GM19328 (cell line): ENCODE data around the gene DAAM2.

Experiments used
- ATAC-seq: cut with Tn5 transposase; IDR thresholded peaks from one replicate; pipeline ENCODE4 v1.9.1; 2021; ENCODE audit warnings: mild to moderate bottlenecking, moderate library complexity; ENCODE audit not compliant: unreplicated experiment

The DAAM2 gene

GRCh38 chr6:39843305-39844020 is 51.3 kb downstream of the DAAM2 start:
- ATAC-seq, result no peak

GRCh38 chr6:39844866-39845265 is 52.7 kb downstream of the DAAM2 start:
- no peak for ATAC-seq

DNA sequence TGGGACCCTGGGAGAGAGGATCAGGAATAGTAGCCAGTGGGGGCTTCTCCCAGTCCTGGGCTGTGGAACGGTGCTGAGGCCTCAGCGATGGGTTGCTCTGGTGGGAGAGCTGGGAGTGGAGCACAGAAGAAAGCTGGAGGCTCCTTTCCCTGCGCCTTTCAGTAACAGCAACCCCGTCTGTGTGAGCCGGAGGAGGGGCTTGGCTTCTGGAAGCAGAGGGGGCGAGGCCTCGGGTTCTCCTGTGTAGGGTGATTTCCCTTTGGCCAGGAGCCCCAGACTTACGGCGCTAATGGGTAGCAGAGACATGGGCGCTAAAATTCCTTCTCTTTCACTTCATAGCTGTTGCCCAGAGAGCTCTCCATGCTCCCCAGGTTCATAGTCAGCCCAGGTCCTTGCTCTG is 55.0 kb downstream of the DAAM2 start:
- ATAC-seq, result no peak

DNA sequence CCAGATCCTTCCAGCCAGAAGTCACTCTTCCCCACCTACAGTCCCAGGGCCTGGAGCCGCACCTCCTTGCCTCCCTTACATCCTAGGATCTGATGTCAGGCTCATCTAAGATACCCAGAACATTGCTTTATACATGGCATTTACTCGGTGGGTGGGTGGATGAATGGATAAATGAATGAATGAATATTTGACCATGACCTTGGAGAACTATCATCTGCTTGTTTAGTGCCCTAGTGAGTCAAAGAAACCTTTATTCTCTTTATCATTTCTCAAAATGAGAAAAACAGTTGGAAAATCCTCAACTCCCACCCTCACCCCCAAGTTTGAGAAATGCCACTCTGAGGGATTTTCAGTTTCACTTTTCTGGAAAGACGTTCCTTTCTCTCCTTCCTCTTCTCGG is 56.0 kb downstream of the DAAM2 start:
- ATAC-seq, result no peak

GRCh38 chr6:39849228-39849627 is 57.1 kb downstream of the DAAM2 start:
- ATAC-seq, result no peak

DNA sequence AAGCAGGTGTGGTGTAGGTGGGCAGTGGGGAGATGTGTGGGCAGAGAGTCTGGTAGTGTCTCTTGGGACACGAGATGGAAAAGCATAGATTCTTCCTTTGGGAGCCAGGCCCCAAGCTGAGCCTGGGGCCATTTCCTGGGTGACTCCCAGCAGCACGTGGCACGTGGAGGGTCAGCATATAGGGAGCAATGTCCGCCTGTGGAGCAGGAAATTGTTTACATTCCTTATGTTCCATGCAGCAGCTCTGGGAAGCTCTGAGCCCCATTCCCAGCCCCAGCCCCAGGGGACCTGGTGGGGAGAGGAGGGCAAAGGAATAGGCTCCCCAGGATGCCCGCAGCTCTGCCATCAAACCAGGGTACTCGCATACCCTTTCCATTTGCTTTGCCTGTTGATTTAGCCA is 57.6 kb downstream of the DAAM2 start:
- ATAC-seq, result no peak

DNA sequence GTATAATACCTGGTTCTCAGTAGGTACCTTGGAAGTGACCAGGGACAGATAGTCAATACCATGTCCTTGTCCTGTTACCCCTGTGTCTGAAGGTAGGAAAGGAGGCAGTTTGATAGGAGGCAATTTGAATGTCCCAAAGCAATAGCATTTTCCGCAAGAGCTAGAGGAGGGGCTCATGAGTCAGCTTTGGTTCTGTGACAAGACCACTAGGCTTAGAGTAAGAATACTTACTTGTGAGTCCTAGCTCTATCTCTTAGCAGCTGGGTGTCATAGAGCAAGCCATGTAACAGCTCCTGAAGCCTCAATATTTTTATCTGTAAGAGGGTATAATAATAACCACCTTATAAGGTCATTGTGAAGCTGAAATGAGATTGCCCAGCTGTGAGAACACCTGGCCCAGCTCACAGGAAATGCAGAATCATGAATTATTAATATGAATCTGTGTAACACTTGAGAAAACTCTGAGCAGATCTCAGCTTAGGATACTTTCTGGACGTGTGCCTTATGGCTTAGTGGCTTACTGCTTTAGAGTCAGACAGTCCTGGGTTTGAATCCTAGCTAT is 58.6 kb downstream of the DAAM2 start:
- no peak for ATAC-seq

DNA sequence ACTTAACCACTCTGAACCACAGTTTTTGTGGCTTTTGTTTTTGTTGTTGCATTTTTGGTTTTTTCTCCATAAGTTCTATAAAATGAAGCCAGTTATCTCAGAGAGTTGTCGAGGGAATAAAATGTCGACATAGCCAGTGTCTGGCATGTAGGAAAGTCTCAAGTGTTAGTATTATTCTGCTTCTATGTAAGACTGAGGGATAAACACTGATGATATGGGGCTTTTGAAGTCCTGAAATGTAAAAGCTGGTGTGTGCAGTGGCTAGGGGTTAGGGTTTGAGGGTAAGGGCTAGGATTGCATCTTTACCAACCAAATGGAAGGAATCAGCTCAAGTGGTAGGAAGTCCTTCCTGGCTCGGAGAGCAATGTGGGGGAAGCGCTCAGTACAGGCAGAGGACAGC is 59.2 kb downstream of the DAAM2 start:
- no peak for ATAC-seq

DNA sequence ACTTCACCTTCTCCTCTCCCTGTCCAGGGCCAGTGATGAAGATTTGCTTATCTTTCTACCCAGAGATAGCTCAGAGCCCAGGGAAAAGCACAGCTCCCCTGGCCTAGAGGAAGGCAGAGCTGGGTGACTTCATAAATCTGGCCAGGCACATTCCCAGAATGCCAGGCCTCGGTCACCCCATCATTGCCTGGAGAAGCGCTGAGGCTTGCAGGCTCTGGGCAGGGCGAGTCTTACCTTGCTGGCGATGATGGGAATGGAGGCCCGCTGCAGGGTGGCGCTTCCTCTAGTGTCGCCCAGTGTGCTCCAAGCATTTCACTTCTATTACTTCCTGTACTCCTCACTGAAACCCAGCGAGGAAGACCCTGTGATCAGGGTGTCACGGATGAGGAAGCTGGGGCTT is 60.1 kb downstream of the DAAM2 start:
- ATAC-seq, result no peak

DNA sequence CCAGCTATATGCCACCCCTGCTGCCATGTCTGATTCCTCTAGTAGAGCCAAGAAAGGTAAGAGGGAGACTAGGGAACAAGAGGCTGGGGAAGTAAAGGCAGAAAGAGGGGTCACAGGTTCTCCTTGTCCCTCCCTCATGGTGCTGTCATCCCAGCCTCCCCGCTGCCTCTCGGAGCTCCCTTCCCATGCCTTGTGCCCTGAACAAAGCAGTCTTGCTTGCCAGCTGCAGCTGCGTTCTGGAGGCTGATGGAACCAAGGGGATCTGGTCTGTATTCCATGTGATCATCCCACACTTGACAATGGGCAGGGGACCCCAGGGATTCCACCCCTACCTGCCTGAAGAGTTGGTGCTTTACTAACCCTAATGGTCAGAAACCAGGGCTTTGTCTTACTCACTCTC is 61.4 kb downstream of the DAAM2 start:
- ATAC-seq, result no peak

DNA sequence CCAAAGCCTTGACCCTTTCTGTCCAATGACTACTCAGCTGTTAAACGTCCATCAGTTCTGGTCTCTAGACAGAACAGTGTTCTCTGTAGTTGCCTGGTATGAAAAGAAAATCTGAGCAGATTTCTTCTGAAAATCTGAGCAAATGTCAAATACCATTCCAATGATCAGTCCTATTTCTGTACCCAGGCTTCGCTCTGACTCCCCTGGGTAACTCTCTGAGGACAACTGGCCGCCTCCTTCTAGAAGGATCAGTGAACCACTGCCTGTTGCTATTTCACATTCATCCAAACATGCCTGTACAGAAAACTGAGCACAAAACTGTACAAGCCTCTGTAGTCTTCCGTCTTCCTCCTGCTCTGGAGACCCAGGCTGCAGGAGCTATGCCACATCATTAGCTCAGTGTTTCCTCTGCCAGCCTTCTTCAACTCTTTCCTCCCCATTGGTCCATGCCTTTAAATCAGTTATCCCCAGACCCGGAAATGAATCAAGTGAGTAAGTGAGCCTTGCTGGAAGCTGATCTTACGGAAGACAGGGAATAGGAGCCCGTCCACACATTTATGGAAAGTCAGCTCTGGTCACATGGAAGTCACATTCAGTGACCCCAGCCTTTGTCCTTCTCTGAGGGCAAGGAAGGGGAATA is 63.3 kb downstream of the DAAM2 start:
- no peak for ATAC-seq

- ATAC-seq, result no peak
Measured at GRCh38 chr6:39859025-39859424, 66.8 kb downstream of the DAAM2 start.

GRCh38 chr6:39861663-39862062 is 69.5 kb downstream of the DAAM2 start:
- ATAC-seq, result no peak

DNA sequence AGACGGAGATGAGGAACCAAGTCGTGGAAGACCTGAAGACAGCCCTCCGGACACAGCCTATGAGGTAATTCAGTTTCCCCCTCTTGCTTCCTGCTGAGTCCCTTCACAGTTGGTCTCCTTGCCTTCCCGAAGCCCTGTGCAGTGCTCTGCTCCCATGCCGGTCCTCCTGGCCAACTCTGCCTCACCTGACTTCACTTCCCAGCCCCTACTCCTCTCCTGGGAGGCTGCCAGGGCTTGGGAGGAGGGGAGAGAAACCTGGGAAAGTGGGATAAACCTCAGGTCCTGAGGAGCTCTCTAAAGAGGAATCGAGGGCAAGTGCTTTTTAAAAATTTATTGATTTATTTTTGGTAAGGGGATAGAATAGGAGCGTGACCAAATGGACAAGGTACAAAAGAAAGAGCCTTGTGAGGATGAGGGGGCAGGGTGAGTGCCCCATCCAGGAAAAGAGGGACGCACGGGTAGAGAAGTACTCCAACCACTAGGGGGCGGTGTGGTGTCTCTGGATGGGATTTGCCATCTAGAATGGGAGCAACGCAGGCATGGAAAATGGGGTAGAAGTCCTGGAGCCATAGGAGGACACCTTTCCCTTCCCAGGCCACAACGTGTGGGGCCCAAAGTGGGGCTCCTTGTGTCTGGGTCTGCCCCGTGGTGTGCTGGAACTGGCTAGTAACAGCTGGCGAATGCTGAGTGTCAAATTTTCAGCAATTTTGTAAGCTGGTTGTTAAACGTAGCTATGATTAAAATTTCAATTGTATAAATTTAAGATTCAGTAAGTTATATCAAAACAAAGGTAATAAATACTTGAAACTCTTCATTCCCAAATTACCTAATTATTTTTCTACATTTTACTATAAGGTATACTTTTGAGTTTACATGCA is 73.1 kb downstream of the DAAM2 start:
- ATAC-seq, result no peak

- no peak for ATAC-seq
Measured at GRCh38 chr6:39867592-39867991, 75.4 kb downstream of the DAAM2 start.

DNA sequence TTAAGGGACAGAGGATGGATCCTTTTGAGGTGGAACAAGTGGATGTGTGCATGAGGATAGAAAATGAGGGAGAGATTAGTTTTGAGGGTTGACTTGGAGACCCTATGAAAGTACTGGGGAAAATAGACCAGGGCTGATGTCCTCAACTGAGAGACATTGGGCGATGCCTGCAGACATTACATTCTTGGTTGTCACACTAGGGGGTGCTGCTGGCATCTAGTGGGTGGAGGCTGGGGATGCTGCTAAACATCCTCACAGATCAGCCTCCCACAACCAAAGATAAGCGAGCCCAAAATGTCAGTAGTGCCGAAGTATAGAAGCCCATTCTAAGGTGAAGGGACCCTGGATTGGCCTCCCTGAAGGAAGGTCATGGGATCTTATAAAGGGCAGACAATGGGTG is 78.8 kb downstream of the DAAM2 start:
- no peak for ATAC-seq

- ATAC-seq, result no peak
Measured at GRCh38 chr6:39873439-39873838, 81.3 kb downstream of the DAAM2 start.

DNA sequence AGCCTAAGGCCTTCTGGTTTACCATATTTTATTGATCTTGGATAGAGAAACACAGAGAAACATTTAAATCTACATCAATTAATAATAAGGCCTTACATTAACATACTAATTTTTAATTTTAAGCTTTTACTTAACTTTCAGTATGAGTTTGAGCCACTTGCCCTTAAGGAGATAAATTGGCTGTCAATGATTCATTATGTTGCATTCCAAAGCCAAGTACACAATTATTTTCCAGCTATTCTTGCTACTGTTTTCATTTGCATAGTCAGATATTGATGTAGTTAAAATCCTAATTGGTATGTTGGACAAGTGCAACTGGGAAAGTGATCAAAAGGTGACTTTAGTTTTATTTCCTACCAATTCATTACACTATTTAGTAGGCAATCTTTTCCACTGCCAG is 83.9 kb downstream of the DAAM2 start:
- ATAC-seq, result no peak

DNA sequence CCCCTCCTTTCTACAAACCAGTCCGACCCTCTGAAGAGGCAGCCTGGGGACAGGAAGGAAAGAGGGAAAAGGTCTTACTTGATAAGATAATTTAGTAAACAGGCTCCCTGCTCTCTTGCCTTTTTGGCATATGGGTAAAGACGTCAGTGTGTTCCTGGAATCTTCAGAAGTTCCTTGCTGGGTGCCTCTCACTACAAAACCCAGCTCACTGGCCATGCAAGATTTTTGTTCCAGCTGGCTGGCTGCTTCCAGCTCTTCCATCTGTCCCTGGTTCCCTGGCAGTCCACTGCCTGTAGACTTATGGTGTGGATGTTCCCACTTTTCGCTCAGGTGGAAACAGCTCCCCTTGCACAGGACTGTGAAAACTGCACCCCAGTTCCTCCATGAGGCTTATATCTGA is 84.7 kb downstream of the DAAM2 start:
- no peak for ATAC-seq

DNA sequence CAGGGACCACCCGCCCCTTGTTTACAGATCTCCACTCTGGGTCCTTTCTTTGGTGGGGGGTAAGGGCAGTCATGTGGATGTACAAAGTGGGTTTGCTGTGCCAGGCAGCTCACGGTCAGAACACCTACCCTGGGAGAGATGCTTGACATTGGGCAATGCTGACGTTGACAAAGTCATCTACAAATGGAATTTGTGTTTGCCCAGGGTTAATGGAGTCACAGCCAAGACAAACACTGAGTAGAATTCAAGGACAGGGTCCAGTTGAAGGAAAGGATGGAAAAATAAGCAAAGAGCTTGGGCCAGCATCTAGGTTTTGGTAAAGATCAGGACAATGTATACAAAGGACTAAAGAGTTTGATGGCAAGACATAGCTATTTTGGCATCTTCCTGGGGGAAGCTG is 87.4 kb downstream of the DAAM2 start:
- ATAC-seq, result no peak

GRCh38 chr6:39880594-39880993 is 88.4 kb downstream of the DAAM2 start:
- no peak for ATAC-seq
